HG03039 (cell line): ENCODE data around the gene DESI1.
"Not testable (repeated sequence)": the region's sequence is repeated elsewhere in the genome, so short reads cannot be mapped to it uniquely, and the experiment has no call there.

ENCODE experiments used
- ATAC-seq: cut with Tn5 transposase; IDR thresholded peaks from one replicate; pipeline ENCODE4 v1.9.1; 2021; ENCODE audit warnings: mild to moderate bottlenecking, moderate library complexity; ENCODE audit not compliant: unreplicated experiment

DESI1 gene

GRCh38 chr22:41562461-41562860 lies 58.4 kb downstream of the DESI1 start:
- ATAC-seq, result no peak

GRCh38 chr22:41561788-41562187 lies 59.1 kb downstream of the DESI1 start:
- no peak for ATAC-seq

- no peak for ATAC-seq
Observed at GRCh38 chr22:41561335-41561734, 59.5 kb downstream of the DESI1 start.

- no peak for ATAC-seq
Observed at GRCh38 chr22:41560095-41560471, 60.8 kb downstream of the DESI1 start.

GRCh38 chr22:41558241-41558630 lies 62.6 kb downstream of the DESI1 start:
- ATAC-seq, result not testable (repeated sequence)

GRCh38 chr22:41557401-41558240 lies 63.2 kb downstream of the DESI1 start:
- no peak for ATAC-seq

GRCh38 chr22:41556561-41556960 lies 64.3 kb downstream of the DESI1 start:
- ATAC-seq, result no peak

GRCh38 chr22:41555325-41555982 lies 65.4 kb downstream of the DESI1 start:
- no peak for ATAC-seq

GRCh38 chr22:41551877-41552582 lies 68.8 kb downstream of the DESI1 start:
- no peak for ATAC-seq

- no peak for ATAC-seq
Observed at GRCh38 chr22:41550952-41551491, 69.8 kb downstream of the DESI1 start.

- no peak for ATAC-seq
Observed at GRCh38 chr22:41548830-41549211, 72.0 kb downstream of the DESI1 start.
